ENCODE measurements around the gene ITGA6. TPM values are rescaled to one million over a fixed set of nuclear protein-coding genes. Genes with fewer than 3 reads are reported as not detected.

ITGA6 gene
- total RNA-seq, 1 donor from 2014 or later, result 40.7 TPM

GRCh38 chr2:172431463-172431862, 4.1 kb downstream of the ITGA6 start:
- H3K27ac ChIP-seq, result no peak overlapping the region
- no peak for DNase-seq (ENCODE audit: low spot score in 2 of 2)
- peaks cover 5 to 7% of the 10 kb centered on the region in 2 donors for H3K4me1 ChIP-seq
- H3K27me3 ChIP-seq, result no peaks in the 10 kb centered on the region
- TF ChIP-seq, protein P1, sequence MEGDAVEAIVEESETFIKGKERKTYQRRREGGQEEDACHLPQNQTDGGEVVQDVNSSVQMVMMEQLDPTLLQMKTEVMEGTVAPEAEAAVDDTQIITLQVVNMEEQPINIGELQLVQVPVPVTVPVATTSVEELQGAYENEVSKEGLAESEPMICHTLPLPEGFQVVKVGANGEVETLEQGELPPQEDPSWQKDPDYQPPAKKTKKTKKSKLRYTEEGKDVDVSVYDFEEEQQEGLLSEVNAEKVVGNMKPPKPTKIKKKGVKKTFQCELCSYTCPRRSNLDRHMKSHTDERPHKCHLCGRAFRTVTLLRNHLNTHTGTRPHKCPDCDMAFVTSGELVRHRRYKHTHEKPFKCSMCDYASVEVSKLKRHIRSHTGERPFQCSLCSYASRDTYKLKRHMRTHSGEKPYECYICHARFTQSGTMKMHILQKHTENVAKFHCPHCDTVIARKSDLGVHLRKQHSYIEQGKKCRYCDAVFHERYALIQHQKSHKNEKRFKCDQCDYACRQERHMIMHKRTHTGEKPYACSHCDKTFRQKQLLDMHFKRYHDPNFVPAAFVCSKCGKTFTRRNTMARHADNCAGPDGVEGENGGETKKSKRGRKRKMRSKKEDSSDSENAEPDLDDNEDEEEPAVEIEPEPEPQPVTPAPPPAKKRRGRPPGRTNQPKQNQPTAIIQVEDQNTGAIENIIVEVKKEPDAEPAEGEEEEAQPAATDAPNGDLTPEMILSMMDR (IDR thresholded peaks at IDR 0.05), result no peak
- no peaks in the 10 kb centered on the region for H3K9me3 ChIP-seq
- no peaks in the 10 kb centered on the region for H3K36me3 ChIP-seq
- no peak overlapping the region for H3K4me3 ChIP-seq
- intact Hi-C loops (cut with DNase I), result no loop called here

- peaks cover 5 to 6% of the 10 kb centered on the region in 2 donors for H3K4me1 ChIP-seq
- H3K27ac ChIP-seq, result no peak overlapping the region
- intact Hi-C loops (cut with DNase I), result no loop called here
- no peak overlapping the region for H3K4me3 ChIP-seq
- no peak for DNase-seq (ENCODE audit: low spot score in 2 of 2)
- H3K36me3 ChIP-seq, result no peaks in the 10 kb centered on the region
- H3K9me3 ChIP-seq, result no peaks in the 10 kb centered on the region
- TF ChIP-seq, protein P1 (IDR thresholded peaks at IDR 0.05), result no peak
- H3K27me3 ChIP-seq, result no peaks in the 10 kb centered on the region
These were observed 4.6 kb downstream of the ITGA6 start for GRCh38 chr2:172431993-172432392.

- TF ChIP-seq, protein P1 (IDR thresholded peaks at IDR 0.05), result no peak
- intact Hi-C loops (cut with DNase I), result no loop called here
- H3K27me3 ChIP-seq, result no peaks in the 10 kb centered on the region
- no peak overlapping the region for H3K27ac ChIP-seq
- no peaks in the 10 kb centered on the region for H3K9me3 ChIP-seq
- peaks cover 4 to 5% of the 10 kb centered on the region in 2 donors for H3K4me1 ChIP-seq
- H3K36me3 ChIP-seq, result no peaks in the 10 kb centered on the region
- DNase-seq (ENCODE audit: low spot score in 2 of 2), result no peak
- no peak overlapping the region for H3K4me3 ChIP-seq
These were observed 5.8 kb downstream of the ITGA6 start for GRCh38 chr2:172433144-172433543.

- Histone ChIP-seq H3K36me3 (no peaks in the 10 kb centered on the region), H3K4me3 (no peak overlapping the region), H3K27me3 (no peaks in the 10 kb centered on the region), H3K9me3 (no peaks in the 10 kb centered on the region), H3K4me1 (no peaks in the 10 kb centered on the region), H3K27ac (no peak overlapping the region)
- TF ChIP-seq, protein P1 (IDR thresholded peaks at IDR 0.05), result no peak
- DNase-seq (ENCODE audit: low spot score in 2 of 2), result no peak
- intact Hi-C loops (cut with DNase I), result no loop called here
These were observed 7.6 kb downstream of the ITGA6 start for GRCh38 chr2:172434821-172435605.

GRCh38 chr2:172435606-172435911, 8.2 kb downstream of the ITGA6 start:
- Histone ChIP-seq H3K27me3 (no peaks in the 10 kb centered on the region), H3K9me3 (no peaks in the 10 kb centered on the region), H3K4me1 (no peaks in the 10 kb centered on the region), H3K4me3 (no peak overlapping the region), H3K27ac (no peak overlapping the region), H3K36me3 (no peaks in the 10 kb centered on the region)
- DNase-seq (ENCODE audit: low spot score in 2 of 2), result no peak
- intact Hi-C loops (cut with DNase I), result no loop called here
- TF ChIP-seq, protein P1 (IDR thresholded peaks at IDR 0.05), result no peak

Measured in ascending aorta (tissue), 2 donors.